PC-3 (cell line): ENCODE results near the gene TLR5. TPM values are rescaled to one million over a fixed set of nuclear protein-coding genes. Genes with fewer than 3 reads are reported as not detected.

Experiments
- ATAC-seq: fragments of 200-7000 bp; cut with Tn5 transposase; 2 replicates; pipeline ENCODE4 v1.9.1; 2020; ENCODE audit warnings: mild to moderate bottlenecking, moderate library complexity
- BruUV-seq: library from RNA; stranded (reverse); fragments of 400-500 nt; replicated peaks from 2 replicates; lab custom pipeline; 2021; lab: Mats Ljungman, UMichigan
- CTCF ChIA-PET: fragments of 300-600 bp; sonication (Branson Sonifier 250); formaldehyde crosslinking; loops from one replicate; lab custom pipeline; 2022; ENCODE audit warnings: antibody characterized with exemption; lab: Charles Lee
- POLR2A ChIA-PET: fragments of 300-600 bp; sonication (Branson Sonifier 250); formaldehyde crosslinking; loops from one replicate; lab custom pipeline; 2022; ENCODE audit warnings: antibody characterized with exemption; ENCODE audit not compliant: unreplicated experiment; lab: Charles Lee
- DNase-seq: peaks from one replicate; pipeline ENCODE4 v3.0.0-alpha.2; 2015
- H2AFZ ChIP-seq: fragments of 300-600 bp; sonication (generic); 2 replicates; pipeline ENCODE4 v1.6.0; 2016; ENCODE audit warnings: antibody characterized with exemption, low read length
- H3F3A ChIP-seq: fragments of 300-600 bp; sonication (generic); one replicate; pipeline ENCODE4 v1.6.0; 2017; ENCODE audit warnings: antibody characterized with exemption, low read length, control low read depth, mild to moderate bottlenecking; ENCODE audit not compliant: unreplicated experiment
- H3K27ac ChIP-seq: fragments of 300-600 bp; sonication (generic); 2 replicates; pipeline ENCODE4 v1.5.1; 2016; ENCODE audit warnings: mild to moderate bottlenecking, low read length
- H3K27me3 ChIP-seq: fragments of 300-600 bp; sonication (generic); 2 replicates; pipeline ENCODE4 v1.6.1; 2016; ENCODE audit warnings: low read length, mixed read lengths
- H3K36me3 ChIP-seq: fragments of 300-600 bp; sonication (generic); 2 replicates; pipeline ENCODE4 v1.6.1; 2016; ENCODE audit warnings: low read depth, mixed run types, low read length, mixed read lengths
- H3K4me1 ChIP-seq: fragments of 300-600 bp; sonication (generic); 2 replicates; pipeline ENCODE4 v1.5.1; 2016; ENCODE audit warnings: low read length; ENCODE audit not compliant: insufficient read depth
- H3K4me2 ChIP-seq: fragments of 300-600 bp; sonication (generic); 2 replicates; pipeline ENCODE4 v1.6.0; 2016; ENCODE audit warnings: low read length
- H3K4me3 ChIP-seq: fragments of 300-600 bp; sonication (generic); 2 replicates; pipeline ENCODE4 v1.5.1; 2016; ENCODE audit warnings: mild to moderate bottlenecking, low read length, mixed read lengths
- H3K79me2 ChIP-seq: fragments of 300-600 bp; sonication (generic); 2 replicates; pipeline ENCODE4 v1.6.1; 2017; ENCODE audit warnings: low read length, mixed read lengths
- H3K9ac ChIP-seq: fragments of 300-600 bp; sonication (generic); 2 replicates; pipeline ENCODE4 v1.6.0; 2016; ENCODE audit warnings: mild to moderate bottlenecking, low read length
- H3K9me2 ChIP-seq: fragments of 300-600 bp; sonication (generic); replicated peaks from 2 replicates; pipeline ENCODE4 v1.6.1; 2016; ENCODE audit warnings: mixed run types, low read length, mixed read lengths
- H3K9me3 ChIP-seq: fragments of 300-600 bp; sonication (generic); 2 replicates; pipeline ENCODE4 v1.6.1; 2016; ENCODE audit warnings: low read length, mixed read lengths
- H4K20me1 ChIP-seq: fragments of 300-600 bp; sonication (generic); 2 replicates; pipeline ENCODE4 v1.6.1; 2016; ENCODE audit warnings: low read length, mixed read lengths
- EZH2 ChIP-seq: fragments of 300-600 bp; sonication (generic); IDR thresholded peaks from one replicate; pipeline ENCODE4 v1.6.1; 2017; ENCODE audit warnings: antibody characterized with exemption, mild to moderate bottlenecking, low read length; ENCODE audit not compliant: unreplicated experiment
- EZH2phosphoT487 ChIP-seq: fragments of 300-600 bp; sonication (generic); IDR thresholded peaks from 2 replicates; pipeline ENCODE4 v1.6.1; 2018; ENCODE audit warnings: mild to moderate bottlenecking, antibody characterized with exemption, low read length, borderline replicate concordance
- intact Hi-C: fragments of 100-400 bp; cut with micrococcal nuclease; formaldehyde crosslinking; loops from 2 replicates; pipeline ENCODE4 v1.9.0; 2023
- total RNA-seq: library from RNA; depleted of rRNA; stranded (reverse); fragments of >200 nt; gene quantifications from 2 replicates; pipeline ENCODE4 v1.2.3, GENCODE V29; 2014
- TF ChIP-seq, protein P1 (sequence below): fragments of 300-600 bp; sonication (generic); conservative IDR thresholded peaks from 2 replicates; pipeline ENCODE4 v1.5.1; 2017; ENCODE audit warnings: antibody characterized with exemption, low read depth, mild to moderate bottlenecking, low read length

Gene TLR5
- total RNA-seq, 1 experiment from 2014 or later: 1.2 TPM

DNA sequence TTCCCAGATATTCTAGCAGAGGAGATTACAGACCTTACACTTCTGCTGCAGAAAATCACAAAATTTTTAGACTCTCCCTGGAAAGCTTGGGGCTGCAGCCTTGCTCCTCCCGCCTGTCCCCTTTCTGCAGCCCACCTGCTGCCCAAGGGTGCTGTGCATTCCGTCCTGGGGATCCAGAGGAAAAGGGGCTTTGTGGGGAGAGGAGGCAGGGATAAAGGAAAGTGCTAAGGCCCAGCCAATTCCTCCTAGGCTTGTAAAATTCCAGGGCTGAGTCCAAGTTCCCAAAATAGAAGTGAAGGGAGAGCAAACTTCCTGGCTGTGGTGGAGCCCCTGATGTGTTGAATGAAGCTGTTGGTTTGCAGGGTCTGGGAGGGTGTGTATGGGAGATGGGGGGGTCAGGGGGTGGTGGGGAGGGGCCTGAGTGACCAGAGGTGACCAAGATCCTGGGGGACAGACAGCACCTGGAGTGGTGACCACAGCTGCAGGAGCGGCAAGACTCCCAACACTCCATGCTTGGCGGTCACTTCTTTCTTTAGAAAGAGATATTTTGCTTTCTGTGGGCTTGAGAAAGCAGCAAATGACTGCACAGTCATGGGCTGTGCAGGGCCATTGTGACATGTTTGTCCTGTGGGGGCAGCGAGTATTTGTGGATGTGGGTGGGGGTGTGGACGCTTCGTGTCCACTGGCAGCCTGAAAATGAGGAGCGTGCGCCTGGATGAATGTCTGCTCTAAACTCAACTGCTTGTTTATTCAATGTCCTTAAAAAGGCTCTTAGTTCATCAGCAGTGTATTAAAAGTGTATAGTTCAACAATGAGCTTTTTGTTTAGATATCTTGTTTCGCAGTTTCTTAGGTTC is 68.4 kb downstream of the TLR5 start:
- no peaks in the 10 kb centered on the region for H3K4me1 ChIP-seq
- H3K36me3 ChIP-seq: no peaks in the 10 kb centered on the region
- H3K9me3 ChIP-seq: no peaks in the 10 kb centered on the region
- DNase-seq (no peak), ATAC-seq (peak; percentile 43; the same call in 1 of the 2 replicates)
- POLR2A ChIA-PET: no interaction called here
- BruUV-seq: no TSS peak
- no peak overlapping the region for H3K4me2 ChIP-seq
- no peaks in the 10 kb centered on the region for H3F3A ChIP-seq
- intact Hi-C loops: loop anchor here (10.0 kb wide), 1 partner anchor 150 kb away; no protein-coding TSS in a partner anchor
- no peak for TF ChIP-seq EZH2phosphoT487
- TF ChIP-seq EZH2: no peak
- TF ChIP-seq, protein P1, sequence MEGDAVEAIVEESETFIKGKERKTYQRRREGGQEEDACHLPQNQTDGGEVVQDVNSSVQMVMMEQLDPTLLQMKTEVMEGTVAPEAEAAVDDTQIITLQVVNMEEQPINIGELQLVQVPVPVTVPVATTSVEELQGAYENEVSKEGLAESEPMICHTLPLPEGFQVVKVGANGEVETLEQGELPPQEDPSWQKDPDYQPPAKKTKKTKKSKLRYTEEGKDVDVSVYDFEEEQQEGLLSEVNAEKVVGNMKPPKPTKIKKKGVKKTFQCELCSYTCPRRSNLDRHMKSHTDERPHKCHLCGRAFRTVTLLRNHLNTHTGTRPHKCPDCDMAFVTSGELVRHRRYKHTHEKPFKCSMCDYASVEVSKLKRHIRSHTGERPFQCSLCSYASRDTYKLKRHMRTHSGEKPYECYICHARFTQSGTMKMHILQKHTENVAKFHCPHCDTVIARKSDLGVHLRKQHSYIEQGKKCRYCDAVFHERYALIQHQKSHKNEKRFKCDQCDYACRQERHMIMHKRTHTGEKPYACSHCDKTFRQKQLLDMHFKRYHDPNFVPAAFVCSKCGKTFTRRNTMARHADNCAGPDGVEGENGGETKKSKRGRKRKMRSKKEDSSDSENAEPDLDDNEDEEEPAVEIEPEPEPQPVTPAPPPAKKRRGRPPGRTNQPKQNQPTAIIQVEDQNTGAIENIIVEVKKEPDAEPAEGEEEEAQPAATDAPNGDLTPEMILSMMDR: no peak
- H3K27ac ChIP-seq: no peak overlapping the region
- H3K9me2 ChIP-seq: no peaks in the 10 kb centered on the region
- no peaks in the 10 kb centered on the region for H3K79me2 ChIP-seq
- no peak overlapping the region for H3K4me3 ChIP-seq
- peaks cover 14% of the 10 kb centered on the region for H3K27me3 ChIP-seq
- no peak overlapping the region for H3K9ac ChIP-seq
- H2AFZ ChIP-seq: no peak overlapping the region
- CTCF ChIA-PET: no interaction called here
- H4K20me1 ChIP-seq: no peaks in the 10 kb centered on the region

DNA sequence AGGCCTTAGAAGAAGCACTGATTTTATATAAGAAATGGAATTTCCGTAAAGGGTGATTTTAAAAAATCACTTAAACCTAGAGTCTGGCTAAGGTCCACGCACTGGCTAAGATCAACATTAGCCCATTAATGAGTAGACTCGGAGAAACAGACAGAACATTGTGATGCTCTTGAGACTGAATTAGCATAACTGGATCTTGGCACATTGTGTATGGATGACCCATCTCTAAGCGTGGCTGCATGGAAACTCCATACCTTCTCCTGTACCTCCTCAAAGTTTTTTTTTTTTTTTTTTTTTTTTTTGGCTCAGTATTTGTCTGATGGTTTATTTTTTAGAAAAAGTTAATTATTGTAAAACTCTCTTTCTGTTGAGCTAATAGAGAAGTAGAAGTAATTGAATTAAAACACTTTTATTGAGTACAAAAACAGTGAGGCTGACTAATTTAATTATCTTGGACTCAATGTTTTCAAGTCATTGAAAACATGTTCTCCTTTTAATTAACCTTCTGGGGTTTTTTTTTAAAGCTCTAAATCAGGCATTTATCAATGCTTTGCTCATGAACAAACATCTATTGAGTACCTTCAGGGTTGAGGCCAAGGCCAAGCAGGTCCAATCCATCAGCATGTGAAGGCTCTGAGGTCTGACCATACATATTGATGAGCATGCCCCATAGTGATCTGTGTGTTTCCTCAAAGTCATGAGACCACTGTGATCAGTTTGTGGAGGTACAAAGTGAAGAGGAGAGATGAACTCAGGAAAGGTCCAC is 74.0 kb downstream of the TLR5 start:
- Histone ChIP-seq H4K20me1 (no peaks in the 10 kb centered on the region), H3K4me3 (no peak overlapping the region), H3K4me1 (no peaks in the 10 kb centered on the region), H3K9me3 (no peaks in the 10 kb centered on the region), H3K36me3 (no peaks in the 10 kb centered on the region), H3K9ac (no peak overlapping the region), H3F3A (no peaks in the 10 kb centered on the region), H3K4me2 (no peak overlapping the region), H3K27me3 (peaks cover 14% of the 10 kb centered on the region), H3K9me2 (no peaks in the 10 kb centered on the region), H3K79me2 (no peaks in the 10 kb centered on the region), H2AFZ (no peak overlapping the region), H3K27ac (no peak overlapping the region)
- no TSS peak for BruUV-seq
- DNase-seq (no peak), ATAC-seq (no peak)
- TF ChIP-seq, protein P1: no peak
- intact Hi-C loops: no loop called here
- CTCF ChIA-PET: no interaction called here
- POLR2A ChIA-PET: no interaction called here

DNA sequence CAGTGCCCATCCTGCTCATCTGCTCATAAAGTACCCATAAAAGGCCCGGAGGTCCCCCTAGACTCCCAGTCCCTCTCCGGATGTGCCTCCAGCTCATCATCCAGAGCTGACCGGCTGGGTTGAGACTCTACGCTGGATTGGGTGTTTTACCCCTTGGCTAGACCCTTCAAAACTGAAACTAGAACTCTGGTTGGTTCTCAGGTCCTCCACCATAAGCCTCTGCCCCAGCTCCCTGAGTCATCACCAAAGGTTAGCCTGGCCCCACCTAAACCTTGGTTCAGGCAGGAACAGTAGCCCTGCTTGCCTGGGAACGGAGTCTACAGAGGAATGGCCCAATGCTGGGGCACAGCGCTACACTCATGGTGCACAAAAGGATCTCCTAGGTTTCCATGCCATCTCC is 75.1 kb downstream of the TLR5 start:
- H3K27ac ChIP-seq: no peak overlapping the region
- no peaks in the 10 kb centered on the region for H4K20me1 ChIP-seq
- intact Hi-C loops: no loop called here
- DNase-seq (no peak), ATAC-seq (no peak)
- no TSS peak for BruUV-seq
- no peaks in the 10 kb centered on the region for H3K4me1 ChIP-seq
- no peak overlapping the region for H3K4me3 ChIP-seq
- peaks cover 19% of the 10 kb centered on the region for H3K27me3 ChIP-seq
- H3K9ac ChIP-seq: no peak overlapping the region
- no peak overlapping the region for H3K4me2 ChIP-seq
- CTCF ChIA-PET: no interaction called here
- no peaks in the 10 kb centered on the region for H3K9me3 ChIP-seq
- no peak overlapping the region for H2AFZ ChIP-seq
- H3K9me2 ChIP-seq: no peaks in the 10 kb centered on the region
- TF ChIP-seq EZH2 (no peak), EZH2phosphoT487 (no peak)
- TF ChIP-seq, protein P1: no peak
- H3F3A ChIP-seq: no peaks in the 10 kb centered on the region
- no peaks in the 10 kb centered on the region for H3K36me3 ChIP-seq
- POLR2A ChIA-PET: no interaction called here
- H3K79me2 ChIP-seq: no peaks in the 10 kb centered on the region
